Neuronal stem cell (in vitro differentiated cells): ENCODE measurements around the gene NDP.

ENCODE experiments used
- DNase-seq: peaks from one replicate; pipeline ENCODE4 v3.0.0-alpha.2; 2013; ENCODE audit warnings: low spot score
- H2AFZ ChIP-seq: one replicate; pipeline ENCODE4 v1.6.1; 2013; ENCODE audit warnings: mild to moderate bottlenecking, low read length, inconsistent platforms
- H2AK5ac ChIP-seq: 2 replicates; pipeline ENCODE4 v1.6.1; 2013; ENCODE audit warnings: low read depth, mild to moderate bottlenecking, inconsistent platforms, low read length, moderate library complexity, mixed read lengths
- H2BK120ac ChIP-seq: 2 replicates; pipeline ENCODE4 v1.6.1; 2013; ENCODE audit warnings: low read depth, mild to moderate bottlenecking, inconsistent platforms, low read length, moderate library complexity, mixed read lengths
- H2BK12ac ChIP-seq: one replicate; pipeline ENCODE4 v1.6.1; 2013; ENCODE audit warnings: low read length, inconsistent platforms
- H2BK15ac ChIP-seq: 2 replicates; pipeline ENCODE4 v1.6.1; 2013; ENCODE audit warnings: mild to moderate bottlenecking, low read length, inconsistent platforms, mixed read lengths
- H2BK5ac ChIP-seq: one replicate; pipeline ENCODE4 v1.6.1; 2013; ENCODE audit warnings: inconsistent platforms, mild to moderate bottlenecking, low read length, moderate library complexity
- H3K14ac ChIP-seq: one replicate; pipeline ENCODE4 v1.6.1; 2013; ENCODE audit warnings: low read length, inconsistent platforms
- H3K18ac ChIP-seq: 2 replicates; pipeline ENCODE4 v1.6.1; 2013; ENCODE audit warnings: low read length, inconsistent platforms
- H3K23ac ChIP-seq: 2 replicates; pipeline ENCODE4 v1.6.1; 2013; ENCODE audit warnings: low read depth, mild to moderate bottlenecking, mixed read lengths, low read length, inconsistent platforms; ENCODE audit not compliant: poor library complexity
- H3K27ac ChIP-seq: replicated peaks from 3 replicates; pipeline ENCODE4 v1.5.1; 2013; ENCODE audit warnings: low read length, inconsistent platforms
- H3K27me3 ChIP-seq, 3 experiments: 2 replicates each; pipeline ENCODE4 v1.6.1; 2013; ENCODE audit warnings: low read length in 3 of 3, mild to moderate bottlenecking in 2 of 3, inconsistent platforms in 1 of 3, low read depth in 1 of 3, mixed read lengths in 1 of 3, moderate library complexity in 1 of 3; ENCODE audit not compliant: control insufficient read depth in 3 of 3, insufficient read depth in 3 of 3
- H3K36me3 ChIP-seq, 2 donors: replicated peaks in 1 of 2; 2 replicates each; pipeline ENCODE4 v1.6.1; 2013; ENCODE audit warnings: low read length in 2 of 2; ENCODE audit not compliant: control insufficient read depth in 2 of 2, insufficient read depth in 2 of 2
- H3K4ac ChIP-seq: 2 replicates; pipeline ENCODE4 v1.6.1; 2013; ENCODE audit warnings: inconsistent platforms, mild to moderate bottlenecking, low read length, moderate library complexity
- H3K4me1 ChIP-seq, 2 donors: 1 replicate in 1 of 2; 2 replicates in 1 of 2; pipeline ENCODE4 v1.6.1; 2013; ENCODE audit warnings: low read length in 2 of 2, low read depth in 1 of 2; ENCODE audit not compliant: control insufficient read depth in 2 of 2, insufficient read depth in 1 of 2
- H3K4me2 ChIP-seq: one replicate; pipeline ENCODE4 v1.6.1; 2013; ENCODE audit warnings: mild to moderate bottlenecking, low read length, inconsistent platforms; ENCODE audit not compliant: insufficient read depth, poor library complexity, severe bottlenecking
- H3K4me3 ChIP-seq, 2 donors: 2 replicates each; pipeline ENCODE4 v1.5.1; 2013; ENCODE audit warnings: low read length in 2 of 2, mild to moderate bottlenecking in 2 of 2, inconsistent platforms in 1 of 2, moderate library complexity in 1 of 2
- H3K79me1 ChIP-seq: one replicate; pipeline ENCODE4 v1.6.1; 2013; ENCODE audit warnings: low read depth, mild to moderate bottlenecking, inconsistent platforms, low read length, moderate library complexity
- H3K9ac ChIP-seq: one replicate; pipeline ENCODE4 v1.6.1; 2013; ENCODE audit warnings: mild to moderate bottlenecking, low read depth, low read length, inconsistent platforms; ENCODE audit not compliant: poor library complexity
- H3K9me3 ChIP-seq, 2 donors: replicated peaks in 1 of 2; 2 replicates each; pipeline versions ENCODE3 to v1.6.1; 2013; ENCODE audit warnings: low read length in 2 of 2, mild to moderate bottlenecking in 2 of 2, inconsistent platforms in 1 of 2, low read depth in 1 of 2, mixed read lengths in 1 of 2, moderate library complexity in 1 of 2; ENCODE audit not compliant: control insufficient read depth in 2 of 2, insufficient read depth in 1 of 2
- H4K8ac ChIP-seq: one replicate; pipeline ENCODE4 v1.6.1; 2013; ENCODE audit warnings: low read depth, mild to moderate bottlenecking, inconsistent platforms, low read length, moderate library complexity
- H4K91ac ChIP-seq: one replicate; pipeline ENCODE4 v1.6.1; 2013; ENCODE audit warnings: low read length, low read depth, mild to moderate bottlenecking, inconsistent platforms; ENCODE audit not compliant: poor library complexity
- WGBS, 2 donors: extraction: QIAGEN DNeasy Blood & Tissue Kit; methylation state at CpG; one replicate each; pipeline ENCODE4 v1.1.7; 2013; ENCODE audit warnings: missing lambda C conversion rate in 2 of 2, mixed read lengths in 1 of 2; ENCODE audit not compliant: insufficient read length in 2 of 2, insufficient replicate concordance in 1 of 2; ENCODE audit errors: extremely low coverage in 2 of 2; 5-methylcytosine and 5-hydroxymethylcytosine counted together

NDP gene

GRCh38 chrX:43974100-43974475 is 898 bp upstream of the NDP start:
- no peak overlapping the region for H2BK15ac ChIP-seq
- peaks cover 2 to 10% of the 10 kb centered on the region in 2 donors for H3K4me1 ChIP-seq
- H2AFZ ChIP-seq: no peak overlapping the region
- no peaks in the 10 kb centered on the region for H3K9me3 ChIP-seq
- no peak overlapping the region for H3K4me3 ChIP-seq
- no peaks in the 10 kb centered on the region for H3K36me3 ChIP-seq
- no peak overlapping the region for H3K18ac ChIP-seq
- H3K27ac ChIP-seq: no peak overlapping the region
- no peak overlapping the region for H2BK120ac ChIP-seq
- H4K8ac ChIP-seq: no peak overlapping the region
- H3K14ac ChIP-seq: no peak overlapping the region
- H2BK5ac ChIP-seq: no peak overlapping the region
- WGBS, 2 donors: no CpG with 5 or more reads among the region's 2 CpGs
- no peak overlapping the region for H2AK5ac ChIP-seq
- H3K79me1 ChIP-seq: no peaks in the 10 kb centered on the region
- no peak overlapping the region for H3K23ac ChIP-seq
- no peak overlapping the region for H3K4ac ChIP-seq
- H4K91ac ChIP-seq: no peak overlapping the region
- H2BK12ac ChIP-seq: no peak overlapping the region
- no peak overlapping the region for H3K4me2 ChIP-seq
- DNase-seq: no peak
- peaks cover 0 to 36% (median 0%) of the 10 kb centered on the region in 3 experiments for H3K27me3 ChIP-seq
- H3K9ac ChIP-seq: no peak overlapping the region

- no CpG with 5 or more reads among the region's 19 CpGs for WGBS, 2 donors
- no peak overlapping the region for H2AK5ac ChIP-seq
- peaks cover 0 to 40% (median 0%) of the 10 kb centered on the region in 3 experiments for H3K27me3 ChIP-seq
- no peaks in the 10 kb centered on the region for H3K79me1 ChIP-seq
- no peaks in the 10 kb centered on the region for H3K9me3 ChIP-seq
- no peak overlapping the region for H2BK5ac ChIP-seq
- H4K91ac ChIP-seq: no peak overlapping the region
- no peak overlapping the region for H3K4me3 ChIP-seq
- H3K9ac ChIP-seq: no peak overlapping the region
- no peak overlapping the region for H2BK15ac ChIP-seq
- H3K4me1 ChIP-seq: peaks cover 2 to 16% of the 10 kb centered on the region in 2 donors
- DNase-seq: no peak
- H3K4ac ChIP-seq: no peak overlapping the region
- peak overlapping the region; percentile 10 for H2AFZ ChIP-seq
- no peak overlapping the region for H3K14ac ChIP-seq
- no peak overlapping the region for H3K18ac ChIP-seq
- no peak overlapping the region for H3K23ac ChIP-seq
- peak overlapping the region; percentile 23 for H3K27ac ChIP-seq
- H2BK12ac ChIP-seq: no peak overlapping the region
- H3K4me2 ChIP-seq: peak overlapping the region; percentile 46
- no peak overlapping the region for H4K8ac ChIP-seq
- H3K36me3 ChIP-seq: no peaks in the 10 kb centered on the region
- no peak overlapping the region for H2BK120ac ChIP-seq
Observed at GRCh38 chrX:43971966-43972961, 926 bp downstream of the NDP start.

GRCh38 chrX:43970528-43970927 is 2.7 kb downstream of the NDP start:
- Histone ChIP-seq H3K18ac (no peak overlapping the region), H2BK120ac (no peak overlapping the region), H3K9me3 (no peaks in the 10 kb centered on the region), H3K79me1 (no peaks in the 10 kb centered on the region), H3K4me3 (no peak overlapping the region), H4K91ac (no peak overlapping the region), H3K23ac (no peak overlapping the region), H3K4me2 (no peak overlapping the region), H3K4me1 (peaks cover 2 to 19% of the 10 kb centered on the region in 2 donors), H2AFZ (no peak overlapping the region), H2BK5ac (no peak overlapping the region), H3K14ac (no peak overlapping the region), H2BK15ac (no peak overlapping the region), H2BK12ac (no peak overlapping the region), H3K27ac (no peak overlapping the region), H2AK5ac (no peak overlapping the region), H3K9ac (no peak overlapping the region), H4K8ac (no peak overlapping the region), H3K4ac (no peak overlapping the region), H3K27me3 (peaks cover 0 to 40% (median 0%) of the 10 kb centered on the region in 3 experiments), H3K36me3 (no peaks in the 10 kb centered on the region)
- no CpG with 5 or more reads among the region's 5 CpGs for WGBS, 2 donors
- no peak for DNase-seq
